ENCODE measurements around the gene NLRC5.
"Not testable (repeated sequence)": the region's sequence is repeated elsewhere in the genome, so short reads cannot be mapped to it uniquely, and the experiment has no call there.

The NLRC5 gene

DNA sequence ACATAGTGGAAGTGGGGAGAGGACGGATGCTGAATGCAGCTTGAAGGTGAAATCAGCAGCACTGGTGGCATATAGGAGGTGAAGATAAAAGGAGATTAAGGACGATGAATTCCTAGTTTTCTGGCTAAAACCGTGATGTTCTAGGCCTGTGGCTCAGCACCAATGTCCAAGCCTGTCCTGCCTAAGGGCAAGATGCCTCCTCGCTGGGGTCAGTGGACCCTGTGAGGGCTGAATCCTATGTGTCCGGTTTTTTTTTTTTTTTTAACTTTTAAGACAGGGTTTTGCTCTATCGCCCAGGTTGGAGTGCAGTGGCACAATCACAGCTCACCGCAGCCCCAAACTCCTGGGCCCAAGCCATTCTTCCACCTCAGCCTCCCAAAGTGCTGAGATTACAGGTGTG, 115.8 kb downstream of the NLRC5 start:
- no peak overlapping the region for H3K4me3 ChIP-seq (ENCODE audit: low read length)
- H3K27ac ChIP-seq (ENCODE audit: low read depth, low read length): no peak overlapping the region
- H3K36me3 ChIP-seq (ENCODE audit: control insufficient read depth, insufficient read depth, low read length): no peaks in the 10 kb centered on the region
- no peaks in the 10 kb centered on the region for H3K4me1 ChIP-seq (ENCODE audit: control insufficient read depth, insufficient read depth, low read length)
- H3K9ac ChIP-seq (ENCODE audit: low read length): no peak overlapping the region
- no peaks in the 10 kb centered on the region for H3K27me3 ChIP-seq (ENCODE audit: control insufficient read depth, insufficient read depth, low read length)

DNA sequence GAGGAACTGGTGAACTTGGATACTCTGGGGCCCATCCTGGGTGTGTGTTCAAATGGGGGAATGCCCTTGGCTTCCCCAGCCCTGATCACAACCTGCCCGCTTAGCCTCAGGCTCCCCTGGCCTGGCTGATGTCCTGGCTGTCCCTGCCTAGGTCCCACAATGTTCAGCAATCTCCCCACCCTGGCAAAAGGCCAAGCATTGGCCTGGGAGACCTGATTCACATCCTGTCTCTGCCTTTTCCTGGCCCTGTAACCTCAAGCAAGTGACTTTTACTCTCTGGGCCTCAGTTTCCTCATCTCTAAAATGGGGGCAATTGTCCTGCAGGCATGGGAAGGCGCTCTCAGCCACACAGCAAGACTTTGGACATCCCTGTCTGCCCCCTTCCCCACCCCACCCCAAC, 117.4 kb downstream of the NLRC5 start:
- no peak overlapping the region for H3K4me3 ChIP-seq (ENCODE audit: low read length)
- H3K27ac ChIP-seq (ENCODE audit: low read depth, low read length): no peak overlapping the region
- no peaks in the 10 kb centered on the region for H3K36me3 ChIP-seq (ENCODE audit: control insufficient read depth, insufficient read depth, low read length)
- no peak overlapping the region for H3K9ac ChIP-seq (ENCODE audit: low read length)
- no peaks in the 10 kb centered on the region for H3K27me3 ChIP-seq (ENCODE audit: control insufficient read depth, insufficient read depth, low read length)
- H3K4me1 ChIP-seq (ENCODE audit: control insufficient read depth, insufficient read depth, low read length): no peaks in the 10 kb centered on the region

DNA sequence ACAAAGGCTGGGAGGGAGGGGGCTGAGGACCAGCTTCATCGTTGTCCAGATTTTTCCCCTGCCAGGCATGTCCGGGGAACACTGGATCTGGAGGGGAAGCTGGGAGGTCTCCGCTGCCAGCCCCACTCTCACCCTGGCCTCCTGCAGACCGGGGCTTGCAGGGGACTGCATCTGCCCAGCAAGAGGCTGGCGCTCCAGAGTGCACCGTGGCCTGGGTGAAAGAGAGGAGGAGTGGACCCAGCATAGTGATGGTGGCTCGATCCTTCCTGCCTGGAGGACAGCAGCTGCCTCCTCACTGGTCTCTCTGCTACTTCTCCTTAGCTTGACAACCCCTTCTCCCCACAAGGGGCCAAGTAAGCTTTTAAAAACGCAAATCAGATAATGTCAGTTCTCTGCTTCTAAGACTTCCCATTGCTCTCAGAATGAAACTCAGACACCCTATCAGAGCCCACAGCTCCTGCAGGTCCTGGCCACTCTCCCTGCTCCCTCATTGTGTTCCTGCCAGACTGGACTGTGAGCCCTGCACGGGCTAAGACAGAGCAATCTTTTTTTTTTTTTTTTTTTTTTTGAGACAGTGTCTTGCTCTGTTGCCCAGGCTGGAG, 118.1 kb downstream of the NLRC5 start:
- Histone ChIP-seq H3K36me3 (ENCODE audit: control insufficient read depth, insufficient read depth, low read length) (no peaks in the 10 kb centered on the region), H3K4me1 (ENCODE audit: control insufficient read depth, insufficient read depth, low read length) (no peaks in the 10 kb centered on the region), H3K9ac (ENCODE audit: low read length) (no peak overlapping the region), H3K4me3 (ENCODE audit: low read length) (no peak overlapping the region), H3K27ac (ENCODE audit: low read depth, low read length) (no peak overlapping the region), H3K27me3 (ENCODE audit: control insufficient read depth, insufficient read depth, low read length) (no peaks in the 10 kb centered on the region)

- H3K4me1 ChIP-seq (ENCODE audit: control insufficient read depth, insufficient read depth, low read length): no peaks in the 10 kb centered on the region
Observed at GRCh38 chr16:57108432-57108831, 119.1 kb downstream of the NLRC5 start.

DNA sequence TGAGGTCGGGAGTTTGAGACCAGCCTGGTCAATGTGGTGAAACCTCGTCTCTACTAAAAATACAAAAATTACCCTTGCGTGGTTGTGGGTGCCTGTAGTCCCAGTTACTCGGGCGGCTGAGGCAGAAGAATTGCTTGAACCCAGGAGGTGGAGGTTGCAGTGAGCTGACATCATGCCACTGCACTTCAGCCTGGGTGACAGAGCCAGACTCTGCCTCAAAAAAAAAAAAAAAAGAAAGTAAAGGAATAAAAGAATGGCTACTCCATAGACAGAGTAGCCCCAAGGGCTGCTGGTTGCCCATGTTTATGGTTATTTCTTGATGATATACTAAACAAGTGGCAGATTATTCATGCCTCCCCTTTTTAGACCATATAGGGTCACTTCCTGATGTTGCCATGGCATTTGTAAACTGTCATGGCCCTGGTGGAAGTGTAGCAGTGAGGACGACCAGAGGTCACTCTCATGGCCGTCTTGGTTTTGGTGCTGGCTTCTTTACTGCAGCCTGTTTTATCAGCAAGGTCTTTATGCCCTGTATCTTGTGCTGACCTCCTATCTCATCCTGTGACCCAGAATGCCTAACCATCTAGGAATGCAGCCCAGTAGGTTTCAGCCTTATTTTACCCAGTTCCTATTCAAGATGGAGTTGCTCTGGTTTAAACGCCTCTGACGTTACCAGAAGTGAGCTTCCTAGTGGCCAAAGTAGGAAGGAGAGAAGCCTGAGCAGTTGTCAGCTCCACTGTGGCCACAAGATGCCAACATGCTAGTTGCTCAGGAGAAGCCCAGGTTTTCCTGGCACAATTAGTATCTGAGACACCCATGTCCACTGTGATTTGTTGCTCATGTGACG, 120.1 kb downstream of the NLRC5 start:
- not testable (repeated sequence) for H3K27me3 ChIP-seq (ENCODE audit: control insufficient read depth, insufficient read depth, low read length); H3K4me3 ChIP-seq (ENCODE audit: low read length); H3K4me1 ChIP-seq (ENCODE audit: control insufficient read depth, insufficient read depth, low read length); H3K27ac ChIP-seq (ENCODE audit: low read depth, low read length); H3K9ac ChIP-seq (ENCODE audit: low read length); H3K36me3 ChIP-seq (ENCODE audit: control insufficient read depth, insufficient read depth, low read length)

More at GRCh38 chr16:57108432-57108831, 119.1 kb downstream of the NLRC5 start:
- H3K9ac ChIP-seq (ENCODE audit: low read length): no peak overlapping the region
- H3K27me3 ChIP-seq (ENCODE audit: control insufficient read depth, insufficient read depth, low read length): no peaks in the 10 kb centered on the region
- H3K27ac ChIP-seq (ENCODE audit: low read depth, low read length): no peak overlapping the region
- H3K4me3 ChIP-seq (ENCODE audit: low read length): no peak overlapping the region
- H3K36me3 ChIP-seq (ENCODE audit: control insufficient read depth, insufficient read depth, low read length): no peaks in the 10 kb centered on the region

GRCh38 chr16:57110937-57111336, 121.6 kb downstream of the NLRC5 start:
- H3K9ac ChIP-seq (ENCODE audit: low read length): no peak overlapping the region
- H3K27ac ChIP-seq (ENCODE audit: low read depth, low read length): no peak overlapping the region
- H3K27me3 ChIP-seq (ENCODE audit: control insufficient read depth, insufficient read depth, low read length): no peaks in the 10 kb centered on the region
- H3K4me3 ChIP-seq (ENCODE audit: low read length): no peak overlapping the region
- H3K36me3 ChIP-seq (ENCODE audit: control insufficient read depth, insufficient read depth, low read length): peaks cover 4% of the 10 kb centered on the region
- no peaks in the 10 kb centered on the region for H3K4me1 ChIP-seq (ENCODE audit: control insufficient read depth, insufficient read depth, low read length)

DNA sequence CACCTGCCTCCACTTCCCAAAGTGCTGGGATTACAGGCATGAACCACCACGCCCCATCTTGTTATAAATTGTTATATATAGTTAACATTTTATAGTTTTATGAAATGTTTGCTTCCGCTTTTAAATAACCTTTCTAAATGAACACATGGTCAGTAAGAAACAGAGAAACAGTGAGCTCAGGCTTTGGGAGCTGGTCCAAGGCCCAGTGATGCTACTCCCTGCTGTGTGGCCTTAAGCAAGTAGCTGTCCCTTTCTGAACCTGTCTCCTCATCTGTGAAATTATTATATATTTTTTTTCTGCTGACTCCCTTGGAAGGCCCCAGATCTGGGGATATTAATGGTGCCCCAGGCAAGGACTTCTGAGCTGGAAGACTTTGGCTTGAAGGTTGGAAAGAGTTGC, 122.1 kb downstream of the NLRC5 start:
- Histone ChIP-seq H3K27me3 (ENCODE audit: control insufficient read depth, insufficient read depth, low read length) (no peaks in the 10 kb centered on the region), H3K36me3 (ENCODE audit: control insufficient read depth, insufficient read depth, low read length) (peaks cover 4% of the 10 kb centered on the region), H3K27ac (ENCODE audit: low read depth, low read length) (no peak overlapping the region), H3K4me1 (ENCODE audit: control insufficient read depth, insufficient read depth, low read length) (no peaks in the 10 kb centered on the region), H3K4me3 (ENCODE audit: low read length) (no peak overlapping the region), H3K9ac (ENCODE audit: low read length) (no peak overlapping the region)

DNA sequence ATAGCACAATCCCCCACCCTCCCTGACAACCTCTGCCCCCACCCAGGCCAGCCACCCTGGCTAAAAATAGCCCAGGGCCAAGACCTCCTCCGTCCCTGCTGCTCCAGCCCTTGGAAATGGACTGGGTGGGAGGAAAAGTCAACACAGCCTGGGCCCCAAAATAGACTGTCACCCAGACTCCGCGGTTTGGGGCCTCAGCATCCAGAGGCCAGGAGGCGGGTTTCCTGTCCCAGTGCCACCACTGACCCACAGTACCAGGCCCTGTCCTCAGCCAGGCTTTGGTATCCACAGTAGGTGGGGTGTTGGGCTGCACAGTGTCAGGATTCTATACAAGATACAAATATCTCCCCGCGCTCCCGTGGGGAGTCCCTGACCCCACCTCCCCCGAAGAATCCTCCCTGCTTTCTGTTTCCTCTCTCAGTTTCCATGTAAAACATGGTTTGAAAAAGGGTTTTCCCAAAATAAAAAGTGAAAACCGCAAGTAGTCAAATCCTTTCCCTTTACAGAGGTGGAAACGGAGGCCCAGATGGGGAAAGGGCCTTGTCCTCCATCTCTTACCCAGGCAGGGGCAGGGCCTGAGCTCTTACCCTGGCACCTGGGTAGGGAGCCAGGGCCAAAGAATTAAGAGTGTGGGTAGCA, 123.2 kb downstream of the NLRC5 start:
- Histone ChIP-seq H3K9ac (ENCODE audit: low read length) (no peak overlapping the region), H3K36me3 (ENCODE audit: control insufficient read depth, insufficient read depth, low read length) (peaks cover 4% of the 10 kb centered on the region), H3K4me1 (ENCODE audit: control insufficient read depth, insufficient read depth, low read length) (no peaks in the 10 kb centered on the region), H3K4me3 (ENCODE audit: low read length) (no peak overlapping the region), H3K27me3 (ENCODE audit: control insufficient read depth, insufficient read depth, low read length) (no peaks in the 10 kb centered on the region), H3K27ac (ENCODE audit: low read depth, low read length) (no peak overlapping the region)

DNA sequence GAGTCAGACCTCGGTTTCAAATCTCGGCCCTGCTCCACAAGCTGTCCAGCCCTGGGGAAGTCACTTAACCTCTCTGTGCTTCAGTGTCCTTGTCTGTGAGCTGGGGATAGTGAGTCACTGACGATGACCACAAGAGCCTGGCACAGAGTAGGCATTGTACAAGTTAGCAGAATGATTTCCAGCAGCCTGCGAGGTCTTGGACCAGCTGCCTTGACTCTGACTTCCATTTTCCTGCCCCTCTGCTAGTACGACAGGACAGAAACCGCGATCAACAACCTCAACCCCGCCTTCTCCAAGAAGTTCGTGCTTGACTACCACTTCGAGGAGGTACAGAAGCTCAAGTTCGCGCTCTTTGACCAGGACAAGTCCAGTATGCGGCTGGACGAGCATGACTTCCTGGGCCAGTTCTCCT, 123.7 kb downstream of the NLRC5 start:
- Histone ChIP-seq H3K27me3 (ENCODE audit: control insufficient read depth, insufficient read depth, low read length) (no peaks in the 10 kb centered on the region), H3K36me3 (ENCODE audit: control insufficient read depth, insufficient read depth, low read length) (peaks cover 4% of the 10 kb centered on the region), H3K4me3 (ENCODE audit: low read length) (no peak overlapping the region), H3K9ac (ENCODE audit: low read length) (no peak overlapping the region), H3K4me1 (ENCODE audit: control insufficient read depth, insufficient read depth, low read length) (no peaks in the 10 kb centered on the region), H3K27ac (ENCODE audit: low read depth, low read length) (no peak overlapping the region)

DNA sequence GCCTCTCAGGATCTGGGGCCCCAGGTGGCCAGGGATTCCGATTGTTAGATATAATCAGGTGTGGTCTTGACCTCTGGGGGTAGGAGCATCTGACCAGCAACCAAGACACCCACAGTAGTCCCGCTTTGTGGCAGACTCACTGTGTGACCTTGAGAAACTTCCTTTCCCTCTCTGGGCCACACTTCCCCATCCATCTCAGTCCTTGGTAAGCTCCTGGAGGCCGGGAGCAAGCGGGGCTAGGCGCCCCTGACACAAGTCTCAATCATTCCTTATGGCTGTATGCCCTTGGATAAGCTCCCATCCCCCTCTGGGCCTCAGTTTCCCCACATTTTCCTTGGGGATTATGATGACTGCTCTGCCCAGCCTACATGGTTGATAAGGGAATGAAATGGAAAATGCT, 124.3 kb downstream of the NLRC5 start:
- H3K27ac ChIP-seq (ENCODE audit: low read depth, low read length): no peak overlapping the region
- H3K9ac ChIP-seq (ENCODE audit: low read length): no peak overlapping the region
- no peaks in the 10 kb centered on the region for H3K27me3 ChIP-seq (ENCODE audit: control insufficient read depth, insufficient read depth, low read length)
- peaks cover 4% of the 10 kb centered on the region for H3K36me3 ChIP-seq (ENCODE audit: control insufficient read depth, insufficient read depth, low read length)
- no peak overlapping the region for H3K4me3 ChIP-seq (ENCODE audit: low read length)
- no peaks in the 10 kb centered on the region for H3K4me1 ChIP-seq (ENCODE audit: control insufficient read depth, insufficient read depth, low read length)

- peaks cover 10% of the 10 kb centered on the region for H3K36me3 ChIP-seq (ENCODE audit: control insufficient read depth, insufficient read depth, low read length)
- no peak overlapping the region for H3K4me3 ChIP-seq (ENCODE audit: low read length)
- no peak overlapping the region for H3K27ac ChIP-seq (ENCODE audit: low read depth, low read length)
- H3K9ac ChIP-seq (ENCODE audit: low read length): no peak overlapping the region
- no peaks in the 10 kb centered on the region for H3K4me1 ChIP-seq (ENCODE audit: control insufficient read depth, insufficient read depth, low read length)
- no peaks in the 10 kb centered on the region for H3K27me3 ChIP-seq (ENCODE audit: control insufficient read depth, insufficient read depth, low read length)
Observed at GRCh38 chr16:57115168-57115513, 125.8 kb downstream of the NLRC5 start.

GRCh38 chr16:57115514-57116182, 126.3 kb downstream of the NLRC5 start:
- Histone ChIP-seq H3K4me3 (ENCODE audit: low read length) (peak overlapping the region; percentile 22), H3K4me1 (ENCODE audit: control insufficient read depth, insufficient read depth, low read length) (no peaks in the 10 kb centered on the region), H3K36me3 (ENCODE audit: control insufficient read depth, insufficient read depth, low read length) (peaks cover 10% of the 10 kb centered on the region), H3K9ac (ENCODE audit: low read length) (no peak overlapping the region), H3K27me3 (ENCODE audit: control insufficient read depth, insufficient read depth, low read length) (no peaks in the 10 kb centered on the region), H3K27ac (ENCODE audit: low read depth, low read length) (peak overlapping the region; percentile 59)

Data from rectal smooth muscle tissue (tissue), 1 donor.